Measurements from ENCODE around the gene TUBGCP6.

DNA sequence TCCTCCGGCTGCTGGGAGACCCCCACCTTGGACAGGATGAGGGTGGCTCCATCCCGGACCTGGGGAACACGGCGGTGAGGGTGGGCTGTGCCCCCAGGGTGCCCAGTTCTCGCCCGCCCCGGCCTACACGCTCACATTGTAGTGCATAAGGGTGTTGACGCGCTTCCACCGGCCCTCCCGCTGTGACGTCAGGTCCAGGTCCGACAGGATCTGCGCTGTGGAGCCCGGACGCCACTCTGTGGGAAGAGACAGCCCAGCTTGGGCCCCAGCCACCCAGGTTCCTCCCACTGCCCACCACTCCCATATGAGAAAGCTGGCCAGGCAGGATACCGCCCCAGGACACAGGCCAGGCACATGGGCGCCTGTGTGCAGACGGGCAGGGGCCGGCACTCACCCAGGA, 33.6 kb upstream of the TUBGCP6 start:
- no peak for TF ChIP-seq HSF1 (IDR thresholded peaks at IDR 0.05; ENCODE audit: low read depth, low read length)
- TF ChIP-seq ZBTB33 (IDR thresholded peaks at IDR 0.05): no peak
- TF ChIP-seq EZH2 (IDR thresholded peaks at IDR 0.05; ENCODE audit: borderline replicate concordance, control insufficient read depth, low read depth, low read length): no peak
- no peak for TF ChIP-seq CREM (IDR thresholded peaks at IDR 0.05; ENCODE audit: low read depth)
- TF ChIP-seq, protein P1, sequence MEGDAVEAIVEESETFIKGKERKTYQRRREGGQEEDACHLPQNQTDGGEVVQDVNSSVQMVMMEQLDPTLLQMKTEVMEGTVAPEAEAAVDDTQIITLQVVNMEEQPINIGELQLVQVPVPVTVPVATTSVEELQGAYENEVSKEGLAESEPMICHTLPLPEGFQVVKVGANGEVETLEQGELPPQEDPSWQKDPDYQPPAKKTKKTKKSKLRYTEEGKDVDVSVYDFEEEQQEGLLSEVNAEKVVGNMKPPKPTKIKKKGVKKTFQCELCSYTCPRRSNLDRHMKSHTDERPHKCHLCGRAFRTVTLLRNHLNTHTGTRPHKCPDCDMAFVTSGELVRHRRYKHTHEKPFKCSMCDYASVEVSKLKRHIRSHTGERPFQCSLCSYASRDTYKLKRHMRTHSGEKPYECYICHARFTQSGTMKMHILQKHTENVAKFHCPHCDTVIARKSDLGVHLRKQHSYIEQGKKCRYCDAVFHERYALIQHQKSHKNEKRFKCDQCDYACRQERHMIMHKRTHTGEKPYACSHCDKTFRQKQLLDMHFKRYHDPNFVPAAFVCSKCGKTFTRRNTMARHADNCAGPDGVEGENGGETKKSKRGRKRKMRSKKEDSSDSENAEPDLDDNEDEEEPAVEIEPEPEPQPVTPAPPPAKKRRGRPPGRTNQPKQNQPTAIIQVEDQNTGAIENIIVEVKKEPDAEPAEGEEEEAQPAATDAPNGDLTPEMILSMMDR (IDR thresholded peaks at IDR 0.05 in 2 of 3, conservative IDR thresholded peaks at IDR 0.05 in 1 of 3; ENCODE audit: control insufficient read depth in 2 of 3, extremely low read depth in 1 of 3, insufficient read depth in 1 of 3, low read depth in 3 of 3, low read length in 3 of 3): no peak
- no peak for TF ChIP-seq JUND (IDR thresholded peaks at IDR 0.05; ENCODE audit: low read depth, low read length)
- no peak for TF ChIP-seq ZBTB4 (CRISPR knock-in tag; IDR thresholded peaks at IDR 0.05)
- TF ChIP-seq, protein P2, sequence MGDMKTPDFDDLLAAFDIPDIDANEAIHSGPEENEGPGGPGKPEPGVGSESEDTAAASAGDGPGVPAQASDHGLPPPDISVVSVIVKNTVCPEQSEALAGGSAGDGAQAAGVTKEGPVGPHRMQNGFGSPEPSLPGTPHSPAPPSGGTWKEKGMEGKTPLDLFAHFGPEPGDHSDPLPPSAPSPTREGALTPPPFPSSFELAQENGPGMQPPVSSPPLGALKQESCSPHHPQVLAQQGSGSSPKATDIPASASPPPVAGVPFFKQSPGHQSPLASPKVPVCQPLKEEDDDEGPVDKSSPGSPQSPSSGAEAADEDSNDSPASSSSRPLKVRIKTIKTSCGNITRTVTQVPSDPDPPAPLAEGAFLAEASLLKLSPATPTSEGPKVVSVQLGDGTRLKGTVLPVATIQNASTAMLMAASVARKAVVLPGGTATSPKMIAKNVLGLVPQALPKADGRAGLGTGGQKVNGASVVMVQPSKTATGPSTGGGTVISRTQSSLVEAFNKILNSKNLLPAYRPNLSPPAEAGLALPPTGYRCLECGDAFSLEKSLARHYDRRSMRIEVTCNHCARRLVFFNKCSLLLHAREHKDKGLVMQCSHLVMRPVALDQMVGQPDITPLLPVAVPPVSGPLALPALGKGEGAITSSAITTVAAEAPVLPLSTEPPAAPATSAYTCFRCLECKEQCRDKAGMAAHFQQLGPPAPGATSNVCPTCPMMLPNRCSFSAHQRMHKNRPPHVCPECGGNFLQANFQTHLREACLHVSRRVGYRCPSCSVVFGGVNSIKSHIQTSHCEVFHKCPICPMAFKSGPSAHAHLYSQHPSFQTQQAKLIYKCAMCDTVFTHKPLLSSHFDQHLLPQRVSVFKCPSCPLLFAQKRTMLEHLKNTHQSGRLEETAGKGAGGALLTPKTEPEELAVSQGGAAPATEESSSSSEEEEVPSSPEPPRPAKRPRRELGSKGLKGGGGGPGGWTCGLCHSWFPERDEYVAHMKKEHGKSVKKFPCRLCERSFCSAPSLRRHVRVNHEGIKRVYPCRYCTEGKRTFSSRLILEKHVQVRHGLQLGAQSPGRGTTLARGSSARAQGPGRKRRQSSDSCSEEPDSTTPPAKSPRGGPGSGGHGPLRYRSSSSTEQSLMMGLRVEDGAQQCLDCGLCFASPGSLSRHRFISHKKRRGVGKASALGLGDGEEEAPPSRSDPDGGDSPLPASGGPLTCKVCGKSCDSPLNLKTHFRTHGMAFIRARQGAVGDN (IDR thresholded peaks at IDR 0.05): no peak
